Adrenal gland (tissue), 12 donors: ENCODE measurements around the gene INO80. TPM values are rescaled to one million over a fixed set of nuclear protein-coding genes. Genes with fewer than 3 reads are reported as not detected.
A peak's percentile ranks its signal among the peaks of the same experiment; 100 is the strongest.

Experiments used
- DNase-seq, 7 donors: peaks; one replicate each; pipeline ENCODE4 v3.0.0-alpha.2; 2019 to 2020
- H3K27ac ChIP-seq, 5 donors: fragments of 200-600 bp; sonication (generic) in 4 of 5; 1 replicate in 3 of 5; 2 replicates in 2 of 5; pipeline versions ENCODE4 v1.5.1 to v1.8.0; 2016 to 2020; ENCODE audit warnings: mild to moderate bottlenecking in 1 of 5
- H3K27me3 ChIP-seq: fragments of 200-600 bp; 2 replicates; pipeline ENCODE4 v1.8.0; 2021
- H3K36me3 ChIP-seq, 2 donors: fragments of 200-600 bp; replicated peaks in 1 of 2; 1 replicate in 1 of 2; 2 replicates in 1 of 2; pipeline versions ENCODE4 v1.5.1 to v1.8.0; 2018 to 2022
- H3K4me1 ChIP-seq, 2 donors: fragments of 200-600 bp; replicated peaks in 1 of 2; 1 replicate in 1 of 2; 2 replicates in 1 of 2; pipeline versions ENCODE4 v1.5.1 to v1.8.0; 2018 to 2021
- H3K4me3 ChIP-seq, 4 donors: fragments of 200-600 bp; sonication (generic) in 3 of 4; one replicate each; pipeline ENCODE4 v1.5.1; 2016 to 2018
- H3K9me3 ChIP-seq, 3 donors: fragments of 200-600 bp; sonication (generic) in 1 of 3; replicated peaks in 1 of 3; 1 replicate in 2 of 3; 2 replicates in 1 of 3; pipeline versions ENCODE4 v1.5.1 to v1.8.0; 2016 to 2021
- CTCF ChIP-seq, 6 experiments: fragments of 450-650 bp in 4 of 6; fragments of 200-600 bp in 2 of 6; sonication (generic) in 1 of 6; IDR thresholded peaks; 1 replicate in 5 of 6; 2 replicates in 1 of 6; pipeline versions ENCODE4 v1.5.1 to v1.8.0; 2016 to 2021; ENCODE audit warnings: antibody characterized with exemption in 6 of 6, mild to moderate bottlenecking in 2 of 6, moderate library complexity in 1 of 6
- POLR2A ChIP-seq, 2 donors: fragments of 450-650 bp; IDR thresholded peaks; one replicate each; pipeline ENCODE4 v1.6.1; 2017; ENCODE audit warnings: antibody characterized with exemption in 2 of 2, mild to moderate bottlenecking in 2 of 2, moderate library complexity in 1 of 2
- WGBS, 4 donors: extraction: QIAGEN DNeasy Blood & Tissue Kit in 2 of 4; methylation state at CpG; one replicate each; pipeline versions ENCODE4 v1.1.5 to v1.1.7; 2013 to 2017; 5-methylcytosine and 5-hydroxymethylcytosine counted together
- intact Hi-C, 2 donors: fragments of 100-400 bp; cut with DNase I; formaldehyde crosslinking; loops; one replicate each; pipeline versions ENCODE4 v1.14.1 to v1.15.0; 2022 to 2023
- polyA plus RNA-seq, 3 donors: library from polyadenylated mRNA; stranded (reverse); fragments of 200-250 nt in 2 of 3; fragments of 350-450 nt in 1 of 3; fragmentation: Illumina TruSeq in 1 of 3; extraction: RNeasy Lipid Tissue Mini Kit (QIAGEN cat#74804) in 1 of 3; gene quantifications; one replicate each; pipeline ENCODE4 v1.2.3, GENCODE V29; 2013 to 2014
- total RNA-seq, 9 donors: library from RNA; depleted of rRNA in 4 of 9; stranded (reverse); fragments of >200 nt in 4 of 9; fragments of 120-200 nt in 1 of 9; fragmentation: NEBNext Ultra II Directional in 1 of 9; extraction: Animal tissue kit (Norgen Biotek cat#: 25700) in 1 of 9; gene quantifications; one replicate each; pipeline versions ENCODE4 v1.1.0 to v1.2.4, GENCODE V29; 2013 to 2023
- donor health status: healthy with polysubstance abuse.
- donor health status: Bipolar disorder and iron deficiency.
- donor health status: DM: yes; HTN: yes; CAD: no.
- donor health status: DM: no; HTN: no; CAD: no.
- donor health status: DM: no; HTN: no; CAD: no.
- donor health status: DM: yes; HTN: yes; CAD: no.

INO80 gene
- total and polyA plus RNA-seq, 12 donors = 5.4 to 25.0 (median 17.7) TPM

GRCh38 chr15:40940296-40940801 is 175.7 kb downstream of the INO80 start:
- WGBS, 4 donors = 43 to 57% (median 50%) methylated on average over 12 to 15 of the region's 15 CpGs
- H3K27ac ChIP-seq = peak overlapping the region in 2 of 5 donors; percentile 89 to 97
- peaks cover 12 to 15% of the 10 kb centered on the region in 2 donors for H3K4me1 ChIP-seq
- no peak overlapping the region for H3K4me3 ChIP-seq
- peak in 2 of 7 donors; percentile 35 to 68 for DNase-seq
- no peaks in the 10 kb centered on the region for H3K9me3 ChIP-seq
- intact Hi-C loops = loop anchor here in 1 of 2 donors (5.0 to 10.0 kb wide), 2 partner anchors 33 to 74 kb away; no protein-coding TSS in a partner anchor
- no peak for TF ChIP-seq POLR2A (IDR thresholded peaks at IDR 0.05)
- no peak for TF ChIP-seq CTCF (IDR thresholded peaks at IDR 0.05)
- no peaks in the 10 kb centered on the region for H3K36me3 ChIP-seq
- H3K27me3 ChIP-seq = no peaks in the 10 kb centered on the region

GRCh38 chr15:40938536-40938870 is 177.6 kb downstream of the INO80 start:
- no peak for TF ChIP-seq CTCF (IDR thresholded peaks at IDR 0.05)
- Histone ChIP-seq H3K9me3 (no peaks in the 10 kb centered on the region), H3K4me1 (peaks cover 12 to 15% of the 10 kb centered on the region in 2 donors), H3K4me3 (no peak overlapping the region), H3K27ac (no peak overlapping the region), H3K36me3 (no peaks in the 10 kb centered on the region), H3K27me3 (no peaks in the 10 kb centered on the region)
- intact Hi-C loops = no loop called here
- WGBS, 4 donors = 86 to 97% (median 88%) methylated on average over 3 to 6 of the region's 6 CpGs
- no peak for DNase-seq

GRCh38 chr15:40937762-40938535 is 178.1 kb downstream of the INO80 start:
- Histone ChIP-seq H3K27me3 (no peaks in the 10 kb centered on the region), H3K27ac (no peak overlapping the region), H3K4me3 (no peak overlapping the region), H3K4me1 (peaks cover 12 to 15% of the 10 kb centered on the region in 2 donors), H3K36me3 (no peaks in the 10 kb centered on the region), H3K9me3 (no peaks in the 10 kb centered on the region)
- DNase-seq = no peak
- TF ChIP-seq CTCF (IDR thresholded peaks at IDR 0.05) = peak in 2 of 6 experiments; percentile 16 to 20
- TF ChIP-seq POLR2A (IDR thresholded peaks at IDR 0.05) = no peak
- WGBS, 4 donors = 70 to 81% (median 78%) methylated on average over 12 to 19 of the region's 19 CpGs
- intact Hi-C loops = no loop called here

- Histone ChIP-seq H3K36me3 (no peaks in the 10 kb centered on the region), H3K4me1 (peaks cover 10 to 15% of the 10 kb centered on the region in 2 donors), H3K27me3 (peaks cover 4% of the 10 kb centered on the region), H3K27ac (no peak overlapping the region), H3K4me3 (no peak overlapping the region), H3K9me3 (no peaks in the 10 kb centered on the region)
- TF ChIP-seq POLR2A (IDR thresholded peaks at IDR 0.05) = no peak
- TF ChIP-seq CTCF (IDR thresholded peaks at IDR 0.05) = no peak
- 75 to 85% (median 81%) methylated on average over 8 to 15 of the region's 15 CpGs for WGBS, 4 donors
- no peak for DNase-seq
- intact Hi-C loops = no loop called here
Measured at GRCh38 chr15:40936709-40937666, 179.1 kb downstream of the INO80 start.
